ENCODE results near the gene DLX2. TPM values are rescaled to one million over a fixed set of nuclear protein-coding genes. Genes with fewer than 3 reads are reported as not detected.

DLX2 gene
- total and polyA plus RNA-seq, 2 of the 13 experiments (the other 11 are each of a cell fraction or from before 2014, with no cell fraction given) = 0.07 to 0.15 TPM

DNA sequence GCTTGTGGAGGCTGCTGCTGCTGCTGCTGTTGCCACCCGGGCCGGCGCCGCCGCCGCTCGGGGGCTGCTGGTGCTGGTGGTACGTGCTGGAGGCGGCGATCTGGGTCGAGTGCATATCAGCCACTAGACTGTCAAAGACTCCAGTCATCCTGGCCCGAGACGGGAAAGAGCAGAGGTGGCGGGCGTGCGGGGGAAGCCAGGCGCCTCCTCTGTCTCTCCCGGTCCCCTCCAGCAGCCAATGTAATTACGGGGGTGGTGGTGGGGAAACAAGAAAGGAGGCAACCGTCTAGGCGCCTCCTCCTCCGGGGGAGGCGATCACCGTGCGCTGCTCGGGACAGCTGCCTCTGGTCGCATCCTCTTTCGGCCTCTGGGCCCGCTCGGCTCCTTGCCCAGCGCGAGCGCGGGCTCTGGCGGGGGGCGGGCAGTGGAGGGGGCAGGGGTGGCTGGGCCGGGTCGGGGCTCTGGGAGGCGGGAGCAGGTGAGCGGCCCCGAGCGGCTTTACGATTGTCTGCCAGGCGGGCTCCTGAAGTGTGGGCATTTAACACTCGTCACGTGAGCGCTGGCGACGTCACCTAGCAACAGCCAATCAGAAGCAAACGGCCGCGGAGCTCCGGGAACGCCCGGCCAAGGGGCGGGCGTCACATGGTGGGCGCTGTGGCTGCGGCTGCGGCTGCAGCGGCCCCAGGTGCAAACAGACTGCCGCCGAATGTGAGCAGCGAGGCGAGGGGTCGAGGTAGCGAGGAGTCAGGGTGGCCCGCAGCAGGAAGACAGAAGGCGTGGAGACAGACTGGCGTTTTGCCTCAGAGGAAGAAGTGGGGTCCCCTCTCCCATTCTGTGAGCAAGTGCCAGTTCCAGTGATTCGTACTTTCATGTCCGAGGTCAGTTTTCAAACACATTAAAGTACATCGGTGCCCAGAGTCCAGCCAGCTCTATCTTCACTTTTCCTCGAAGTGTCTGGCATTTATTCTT, at the start of gene DLX2 (continued):
- peak; percentile 94; the same call in 1 of the 2 replicates for TF ChIP-seq KLF12 (CRISPR knock-in tag; IDR thresholded peaks at IDR 0.05; ENCODE audit: borderline replicate concordance)
- 0 out of 2 replicates have a peak, but pooled peaks have one; percentile 49 for TF ChIP-seq ZNF615 (CRISPR knock-in tag; IDR thresholded peaks at IDR 0.05; ENCODE audit: borderline replicate concordance)
- no peak for TF ChIP-seq EHMT2 (IDR thresholded peaks at IDR 0.05; ENCODE audit: borderline replicate concordance, low read depth, low read length)
- no peak for TF ChIP-seq NONO (IDR thresholded peaks at IDR 0.05)
- no peak; the same call in 1 of the 2 replicates for TF ChIP-seq NONO (CRISPR knock-in tag; conservative IDR thresholded peaks at IDR 0.05)
- peak; percentile 55; the same call in 1 of the 2 replicates for TF ChIP-seq ZNF747 (CRISPR knock-in tag; IDR thresholded peaks at IDR 0.05; ENCODE audit: borderline replicate concordance)
- peak; percentile 70; the same call in 1 of the 2 replicates for TF ChIP-seq FOXK1 (CRISPR knock-in tag; IDR thresholded peaks at IDR 0.05; ENCODE audit: borderline replicate concordance, low read depth)
- peak; percentile 97 for TF ChIP-seq SATB2 (CRISPR knock-in tag; IDR thresholded peaks at IDR 0.05)
- TF ChIP-seq SKIL (CRISPR knock-in tag; IDR thresholded peaks at IDR 0.05; ENCODE audit: borderline replicate concordance) = no peak
- peak; percentile 81 for TF ChIP-seq SAP130 (CRISPR knock-in tag; IDR thresholded peaks at IDR 0.05; ENCODE audit: low read depth)
- TF ChIP-seq ZNF180 (CRISPR knock-in tag; IDR thresholded peaks at IDR 0.05; ENCODE audit: borderline replicate concordance, low read depth) = peak; percentile 32; the same call in 1 of the 2 replicates
- peak; percentile 80; the same call in 1 of the 2 replicates for TF ChIP-seq NAIF1 (CRISPR knock-in tag; IDR thresholded peaks at IDR 0.05; ENCODE audit: borderline replicate concordance)
- TF ChIP-seq, protein P1, sequence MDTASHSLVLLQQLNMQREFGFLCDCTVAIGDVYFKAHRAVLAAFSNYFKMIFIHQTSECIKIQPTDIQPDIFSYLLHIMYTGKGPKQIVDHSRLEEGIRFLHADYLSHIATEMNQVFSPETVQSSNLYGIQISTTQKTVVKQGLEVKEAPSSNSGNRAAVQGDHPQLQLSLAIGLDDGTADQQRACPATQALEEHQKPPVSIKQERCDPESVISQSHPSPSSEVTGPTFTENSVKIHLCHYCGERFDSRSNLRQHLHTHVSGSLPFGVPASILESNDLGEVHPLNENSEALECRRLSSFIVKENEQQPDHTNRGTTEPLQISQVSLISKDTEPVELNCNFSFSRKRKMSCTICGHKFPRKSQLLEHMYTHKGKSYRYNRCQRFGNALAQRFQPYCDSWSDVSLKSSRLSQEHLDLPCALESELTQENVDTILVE (CRISPR knock-in tag; IDR thresholded peaks at IDR 0.05) = peak; percentile 71
- peak; percentile 91 for TF ChIP-seq SALL1 (CRISPR knock-in tag; IDR thresholded peaks at IDR 0.05)
- TF ChIP-seq DNMT1 (CRISPR knock-in tag; IDR thresholded peaks at IDR 0.05) = no peak
- TF ChIP-seq ZKSCAN5 (CRISPR knock-in tag; IDR thresholded peaks at IDR 0.05) = no peak
- TF ChIP-seq, protein P2, sequence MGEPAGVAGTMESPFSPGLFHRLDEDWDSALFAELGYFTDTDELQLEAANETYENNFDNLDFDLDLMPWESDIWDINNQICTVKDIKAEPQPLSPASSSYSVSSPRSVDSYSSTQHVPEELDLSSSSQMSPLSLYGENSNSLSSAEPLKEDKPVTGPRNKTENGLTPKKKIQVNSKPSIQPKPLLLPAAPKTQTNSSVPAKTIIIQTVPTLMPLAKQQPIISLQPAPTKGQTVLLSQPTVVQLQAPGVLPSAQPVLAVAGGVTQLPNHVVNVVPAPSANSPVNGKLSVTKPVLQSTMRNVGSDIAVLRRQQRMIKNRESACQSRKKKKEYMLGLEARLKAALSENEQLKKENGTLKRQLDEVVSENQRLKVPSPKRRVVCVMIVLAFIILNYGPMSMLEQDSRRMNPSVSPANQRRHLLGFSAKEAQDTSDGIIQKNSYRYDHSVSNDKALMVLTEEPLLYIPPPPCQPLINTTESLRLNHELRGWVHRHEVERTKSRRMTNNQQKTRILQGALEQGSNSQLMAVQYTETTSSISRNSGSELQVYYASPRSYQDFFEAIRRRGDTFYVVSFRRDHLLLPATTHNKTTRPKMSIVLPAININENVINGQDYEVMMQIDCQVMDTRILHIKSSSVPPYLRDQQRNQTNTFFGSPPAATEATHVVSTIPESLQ (CRISPR knock-in tag; conservative IDR thresholded peaks at IDR 0.05) = no peak
- TF ChIP-seq ZNF510 (CRISPR knock-in tag; IDR thresholded peaks at IDR 0.05; ENCODE audit: low read depth) = peak; percentile 92; the same call in 1 of the 2 replicates
- TF ChIP-seq GMEB1 (CRISPR knock-in tag; IDR thresholded peaks at IDR 0.05; ENCODE audit: borderline replicate concordance) = no peak
- 0 out of 2 replicates have a peak, but pooled peaks have one; percentile 33 for TF ChIP-seq IRF2 (CRISPR knock-in tag; IDR thresholded peaks at IDR 0.05)
